ENCODE results near the gene TSPAN1. TPM values are rescaled to one million over a fixed set of nuclear protein-coding genes. Genes with fewer than 3 reads are reported as not detected.
A peak's percentile ranks its signal among the peaks of the same experiment; 100 is the strongest.

The TSPAN1 gene
- total RNA-seq, 1 donor = 0.43 TPM

- no peak for TF ChIP-seq CTCF (IDR thresholded peaks at IDR 0.05; ENCODE audit: insufficient read depth, low read depth, low read length)
- no peak overlapping the region for H3K4me3 ChIP-seq (ENCODE audit: low read depth, low read length)
- no peak for DNase-seq (ENCODE audit: low read depth)
Measured at GRCh38 chr1:46158312-46159281, 16.3 kb upstream of the TSPAN1 start.

- DNase-seq (ENCODE audit: low read depth) = no peak
- H3K4me3 ChIP-seq (ENCODE audit: low read depth, low read length) = no peak overlapping the region
- TF ChIP-seq CTCF (IDR thresholded peaks at IDR 0.05; ENCODE audit: insufficient read depth, low read depth, low read length) = no peak
Measured at GRCh38 chr1:46159516-46159915, 15.4 kb upstream of the TSPAN1 start.

DNA sequence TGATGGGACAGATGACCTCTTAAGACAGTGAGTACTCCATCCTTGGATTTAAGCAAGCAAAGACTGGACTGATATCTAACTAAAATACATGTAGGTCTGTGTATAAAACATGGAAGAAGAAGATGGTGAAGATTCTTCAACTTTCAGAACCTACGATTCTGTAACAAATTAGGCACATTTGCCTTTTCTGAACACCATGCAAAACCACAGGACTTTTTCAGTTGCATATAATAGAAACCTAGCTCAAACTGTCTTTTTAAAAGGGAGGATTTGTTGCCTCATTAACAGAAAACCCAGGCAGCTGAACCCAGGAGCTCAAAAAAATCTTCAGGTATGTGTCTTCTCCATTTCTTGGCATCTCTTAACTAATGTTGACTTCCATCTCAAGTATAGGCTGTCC lies 14.7 kb upstream of the TSPAN1 start:
- no peak for DNase-seq (ENCODE audit: low read depth)
- no peak overlapping the region for H3K4me3 ChIP-seq (ENCODE audit: low read depth, low read length)
- no peak for TF ChIP-seq CTCF (IDR thresholded peaks at IDR 0.05; ENCODE audit: insufficient read depth, low read depth, low read length)

- DNase-seq (ENCODE audit: low read depth) = no peak
- peak overlapping the region; percentile 47 for H3K4me3 ChIP-seq (ENCODE audit: low read depth, low read length)
- TF ChIP-seq CTCF (IDR thresholded peaks at IDR 0.05; ENCODE audit: insufficient read depth, low read depth, low read length) = no peak
Measured at GRCh38 chr1:46166521-46167462, 8.1 kb upstream of the TSPAN1 start.

- no peak overlapping the region for H3K4me3 ChIP-seq (ENCODE audit: low read depth, low read length)
- no peak for TF ChIP-seq CTCF (IDR thresholded peaks at IDR 0.05; ENCODE audit: insufficient read depth, low read depth, low read length)
- no peak for DNase-seq (ENCODE audit: low read depth)
Measured at GRCh38 chr1:46168477-46168876, 6.4 kb upstream of the TSPAN1 start.

GRCh38 chr1:46169811-46170454 lies 5.0 kb upstream of the TSPAN1 start:
- no peak for TF ChIP-seq CTCF (IDR thresholded peaks at IDR 0.05; ENCODE audit: insufficient read depth, low read depth, low read length)
- DNase-seq (ENCODE audit: low read depth) = no peak
- H3K4me3 ChIP-seq (ENCODE audit: low read depth, low read length) = no peak overlapping the region
